ENCODE results near the gene CCS. TPM values are rescaled to one million over a fixed set of nuclear protein-coding genes. Genes with fewer than 3 reads are reported as not detected.
"Not testable (repeated sequence)": the region's sequence is repeated elsewhere in the genome, so short reads cannot be mapped to it uniquely, and the experiment has no call there.

Gene CCS
- total and polyA plus RNA-seq, 2 donors (not counting 1 experiment from before 2014, with no cell fraction given) = 87.8 to 174 TPM

DNA sequence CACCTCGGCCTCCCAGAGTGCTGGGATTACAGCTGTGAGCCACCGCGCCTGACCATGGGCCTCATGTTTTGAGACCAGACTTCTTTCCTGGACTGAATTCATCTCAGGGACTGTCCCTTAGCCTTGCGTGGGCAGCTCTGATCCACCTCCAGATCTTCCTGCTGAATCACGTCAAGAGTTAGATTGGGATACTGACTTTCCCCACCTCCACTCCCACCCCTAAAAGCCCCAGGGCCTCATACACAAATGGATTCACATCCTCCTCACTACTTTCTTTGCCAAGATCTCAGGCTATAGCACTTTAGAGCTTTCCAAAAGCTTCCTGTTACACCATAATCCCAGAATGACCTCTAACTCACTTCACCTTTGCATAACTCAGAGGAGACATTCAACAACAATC, 12.2 kb upstream of the CCS start:
- ATAC-seq (ENCODE audit: low read depth) (no peak), DNase-seq (no peak)
- Histone ChIP-seq H3K27me3 (replicated peaks in 1 of 4; ENCODE audit: control extremely low read depth in 1 of 4, control insufficient read depth in 3 of 4, insufficient read depth in 4 of 4, low read length in 3 of 4) (peaks cover 0 to 4% (median 0%) of the 10 kb centered on the region in 4 experiments), H3K9me3 (ENCODE audit: control extremely low read depth in 1 of 3, control insufficient read depth in 2 of 3, insufficient read depth in 1 of 3, low read length in 2 of 3) (peaks cover 3 to 14% (median 5%) of the 10 kb centered on the region in 3 donors), H3K4me3 (ENCODE audit: control extremely low read depth in 1 of 5, extremely low read depth in 1 of 5, insufficient read depth in 1 of 5, low read depth in 2 of 5, low read length in 4 of 5) (no peak overlapping the region), H3K4me1 (ENCODE audit: control insufficient read depth in 2 of 2, insufficient read depth in 2 of 2, low read length in 2 of 2) (peaks cover 3 to 7% of the 10 kb centered on the region in 2 donors), H3K27ac (ENCODE audit: low read length in 2 of 2) (no peak overlapping the region), H3K79me2 (ENCODE audit: control insufficient read depth, insufficient read depth, low read length) (no peaks in the 10 kb centered on the region), H3K9ac (ENCODE audit: low read length) (no peak overlapping the region), H2AFZ (ENCODE audit: insufficient read depth, low read depth, low read length, poor library complexity, severe bottlenecking) (no peak overlapping the region), H3K4me2 (replicated peaks; ENCODE audit: low read depth, low read length, poor library complexity, severe bottlenecking) (no peak overlapping the region), H3K36me3 (replicated peaks in 1 of 2; ENCODE audit: control extremely low read depth in 1 of 2, control insufficient read depth in 1 of 2, extremely low read depth in 1 of 2, insufficient read depth in 2 of 2, low read length in 1 of 2) (no peaks in the 10 kb centered on the region), H4K20me1 (ENCODE audit: control insufficient read depth, insufficient read depth, low read length, poor library complexity, severe bottlenecking) (no peaks in the 10 kb centered on the region)
- peaks cover 8% of the 10 kb centered on the region for H3K4me1 Mint-ChIP-seq
- intact Hi-C loops (cut with micrococcal nuclease) = no loop called here
- 90% methylated on average over 5 of the region's 5 CpGs for WGBS (ENCODE audit: insufficient coverage)
- ChIA-PET POLR2A (interaction anchor here (0.6 to 1.8 kb wide), 2 partner anchors 31 to 97 kb away, joined by 3 to 10 read pairs; partner anchors contain the start of gene RBM4B), CTCF (interaction anchor here (0.5 to 12.2 kb wide), 17 partner anchors 9 to 253 kb away, joined by 3 to 301 read pairs (median 4); partner anchors contain the start of genes CCDC87, CTSF, RBM4 and RBM4B)
- H3K4me3 Mint-ChIP-seq = no peak overlapping the region
- H3K27ac Mint-ChIP-seq = no peak overlapping the region
- TF ChIP-seq, protein P1, sequence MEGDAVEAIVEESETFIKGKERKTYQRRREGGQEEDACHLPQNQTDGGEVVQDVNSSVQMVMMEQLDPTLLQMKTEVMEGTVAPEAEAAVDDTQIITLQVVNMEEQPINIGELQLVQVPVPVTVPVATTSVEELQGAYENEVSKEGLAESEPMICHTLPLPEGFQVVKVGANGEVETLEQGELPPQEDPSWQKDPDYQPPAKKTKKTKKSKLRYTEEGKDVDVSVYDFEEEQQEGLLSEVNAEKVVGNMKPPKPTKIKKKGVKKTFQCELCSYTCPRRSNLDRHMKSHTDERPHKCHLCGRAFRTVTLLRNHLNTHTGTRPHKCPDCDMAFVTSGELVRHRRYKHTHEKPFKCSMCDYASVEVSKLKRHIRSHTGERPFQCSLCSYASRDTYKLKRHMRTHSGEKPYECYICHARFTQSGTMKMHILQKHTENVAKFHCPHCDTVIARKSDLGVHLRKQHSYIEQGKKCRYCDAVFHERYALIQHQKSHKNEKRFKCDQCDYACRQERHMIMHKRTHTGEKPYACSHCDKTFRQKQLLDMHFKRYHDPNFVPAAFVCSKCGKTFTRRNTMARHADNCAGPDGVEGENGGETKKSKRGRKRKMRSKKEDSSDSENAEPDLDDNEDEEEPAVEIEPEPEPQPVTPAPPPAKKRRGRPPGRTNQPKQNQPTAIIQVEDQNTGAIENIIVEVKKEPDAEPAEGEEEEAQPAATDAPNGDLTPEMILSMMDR (IDR thresholded peaks at IDR 0.05) = no peak
- no peak for TF ChIP-seq EZH2 (IDR thresholded peaks at IDR 0.05; ENCODE audit: borderline replicate concordance, insufficient read depth, low read depth, low read length, poor library complexity, severe bottlenecking)
- peaks cover 9% of the 10 kb centered on the region for H3K27me3 Mint-ChIP-seq
- H3K9me3 Mint-ChIP-seq (ENCODE audit: insufficient read depth) = peaks cover 3% of the 10 kb centered on the region

DNA sequence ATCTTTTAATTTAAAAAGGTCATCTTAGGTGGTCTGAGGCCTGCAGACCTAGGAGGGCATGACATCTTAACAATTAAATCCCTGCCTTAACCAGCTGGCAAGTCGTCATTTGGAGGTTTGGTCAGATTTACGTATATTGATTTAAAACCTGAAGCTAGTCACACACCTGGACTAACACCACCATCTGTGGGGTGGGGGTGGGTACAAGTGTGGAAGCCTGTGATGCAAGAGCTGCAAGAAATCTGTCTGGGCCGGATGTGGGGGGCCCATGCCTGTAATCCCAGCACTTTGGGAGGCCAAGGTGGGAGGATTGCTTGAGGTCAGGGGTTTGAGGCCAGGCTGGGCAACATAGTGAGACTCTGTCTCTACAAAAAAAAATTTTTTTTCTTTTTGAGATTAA, 11.7 kb upstream of the CCS start:
- H3K9me3 ChIP-seq (ENCODE audit: control extremely low read depth in 1 of 3, control insufficient read depth in 2 of 3, insufficient read depth in 1 of 3, low read length in 2 of 3) = peaks cover 3 to 14% (median 5%) of the 10 kb centered on the region in 3 donors
- H3K4me1 ChIP-seq (ENCODE audit: control insufficient read depth in 2 of 2, insufficient read depth in 2 of 2, low read length in 2 of 2) = peaks cover 3 to 7% of the 10 kb centered on the region in 2 donors
- H3K4me3 ChIP-seq (ENCODE audit: control extremely low read depth in 1 of 5, extremely low read depth in 1 of 5, insufficient read depth in 1 of 5, low read depth in 2 of 5, low read length in 4 of 5) = no peak overlapping the region
- H4K20me1 ChIP-seq (ENCODE audit: control insufficient read depth, insufficient read depth, low read length, poor library complexity, severe bottlenecking) = no peaks in the 10 kb centered on the region
- no peaks in the 10 kb centered on the region for H3K36me3 ChIP-seq (replicated peaks in 1 of 2; ENCODE audit: control extremely low read depth in 1 of 2, control insufficient read depth in 1 of 2, extremely low read depth in 1 of 2, insufficient read depth in 2 of 2, low read length in 1 of 2)
- no peak for ATAC-seq (ENCODE audit: low read depth)
- H3K9ac ChIP-seq (ENCODE audit: low read length) = no peak overlapping the region
- DNase-seq = no peak
- H2AFZ ChIP-seq (ENCODE audit: insufficient read depth, low read depth, low read length, poor library complexity, severe bottlenecking) = no peak overlapping the region
- 100% methylated on average over 1 of the region's 3 CpGs for WGBS (ENCODE audit: insufficient coverage)
- H3K4me2 ChIP-seq (replicated peaks; ENCODE audit: low read depth, low read length, poor library complexity, severe bottlenecking) = no peak overlapping the region
- Mint-ChIP-seq H3K4me1 (peaks cover 8% of the 10 kb centered on the region), H3K4me3 (no peak overlapping the region), H3K9me3 (ENCODE audit: insufficient read depth) (peaks cover 3% of the 10 kb centered on the region), H3K27ac (no peak overlapping the region), H3K27me3 (peaks cover 9% of the 10 kb centered on the region)
- intact Hi-C loops (cut with micrococcal nuclease) = no loop called here
- ChIA-PET POLR2A (interaction anchor here (0.6 to 1.8 kb wide), 2 partner anchors 35 to 97 kb away, joined by 3 to 10 read pairs; partner anchors contain the start of genes RBM14 and RBM4B), CTCF (interaction anchor here (0.5 to 12.2 kb wide), 17 partner anchors 9 to 253 kb away, joined by 3 to 301 read pairs (median 4); partner anchors contain the start of genes CCDC87, CTSF, RBM4 and RBM4B)
- H3K27ac ChIP-seq (ENCODE audit: low read length in 2 of 2) = no peak overlapping the region
- no peak for TF ChIP-seq EZH2 (IDR thresholded peaks at IDR 0.05; ENCODE audit: borderline replicate concordance, insufficient read depth, low read depth, low read length, poor library complexity, severe bottlenecking)
- TF ChIP-seq, protein P1 (IDR thresholded peaks at IDR 0.05) = no peak
- peaks cover 0 to 4% (median 0%) of the 10 kb centered on the region in 4 experiments for H3K27me3 ChIP-seq (replicated peaks in 1 of 4; ENCODE audit: control extremely low read depth in 1 of 4, control insufficient read depth in 3 of 4, insufficient read depth in 4 of 4, low read length in 3 of 4)
- H3K79me2 ChIP-seq (ENCODE audit: control insufficient read depth, insufficient read depth, low read length) = no peaks in the 10 kb centered on the region

DNA sequence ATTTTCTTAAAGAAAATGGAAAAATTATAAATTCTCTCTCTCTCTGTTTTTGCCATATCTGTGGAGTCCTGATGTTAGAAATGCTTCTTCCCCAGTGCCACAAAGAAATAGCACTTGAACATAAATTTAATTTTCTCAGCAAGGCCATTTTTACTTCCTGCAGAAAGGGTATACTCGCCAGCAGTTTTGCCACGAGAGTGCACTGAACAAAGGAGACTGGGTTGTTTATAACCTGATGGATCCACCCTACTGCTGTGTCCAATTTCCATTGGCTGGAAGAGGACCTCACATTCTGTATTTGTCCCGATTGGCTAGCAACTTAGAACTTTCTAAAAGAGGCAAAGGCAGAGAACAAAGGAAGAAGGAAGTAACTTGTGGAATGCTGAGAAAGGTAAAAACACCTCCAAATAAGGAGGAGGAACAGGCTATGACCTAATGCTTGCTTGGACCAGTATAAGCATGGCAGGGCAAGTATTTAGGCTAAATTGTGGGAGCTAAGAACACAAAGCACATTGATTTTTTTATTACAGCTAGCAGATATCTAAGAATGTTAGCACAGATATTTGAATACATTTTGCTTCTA, 10.3 kb upstream of the CCS start:
- H3K4me1 Mint-ChIP-seq; H3K36me3 ChIP-seq (replicated peaks in 1 of 2; ENCODE audit: control extremely low read depth in 1 of 2, control insufficient read depth in 1 of 2, extremely low read depth in 1 of 2, insufficient read depth in 2 of 2, low read length in 1 of 2); H3K27me3 Mint-ChIP-seq; H3K27ac ChIP-seq (ENCODE audit: low read length in 2 of 2); H2AFZ ChIP-seq (ENCODE audit: insufficient read depth, low read depth, low read length, poor library complexity, severe bottlenecking); ATAC-seq (ENCODE audit: low read depth); H3K4me1 ChIP-seq (ENCODE audit: control insufficient read depth in 2 of 2, insufficient read depth in 2 of 2, low read length in 2 of 2); H4K20me1 ChIP-seq (ENCODE audit: control insufficient read depth, insufficient read depth, low read length, poor library complexity, severe bottlenecking); intact Hi-C loops (cut with micrococcal nuclease); H3K4me3 Mint-ChIP-seq; H3K4me3 ChIP-seq (ENCODE audit: control extremely low read depth in 1 of 5, extremely low read depth in 1 of 5, insufficient read depth in 1 of 5, low read depth in 2 of 5, low read length in 4 of 5); POLR2A ChIA-PET; H3K27ac Mint-ChIP-seq; H3K27me3 ChIP-seq (replicated peaks in 1 of 4; ENCODE audit: control extremely low read depth in 1 of 4, control insufficient read depth in 3 of 4, insufficient read depth in 4 of 4, low read length in 3 of 4); DNase-seq; H3K79me2 ChIP-seq (ENCODE audit: control insufficient read depth, insufficient read depth, low read length); H3K9me3 Mint-ChIP-seq (ENCODE audit: insufficient read depth); H3K4me2 ChIP-seq (replicated peaks; ENCODE audit: low read depth, low read length, poor library complexity, severe bottlenecking); H3K9ac ChIP-seq (ENCODE audit: low read length): not testable (repeated sequence)
- CTCF ChIA-PET = interaction anchor here (1.1 to 12.2 kb wide), 2 partner anchors 9 to 97 kb away, joined by 3 to 301 read pairs; partner anchors contain the start of gene RBM4B
- H3K9me3 ChIP-seq (ENCODE audit: control extremely low read depth in 1 of 3, control insufficient read depth in 2 of 3, insufficient read depth in 1 of 3, low read length in 2 of 3) = peaks cover 3 to 14% (median 5%) of the 10 kb centered on the region in 3 donors
- WGBS (ENCODE audit: insufficient coverage) = 77% methylated on average over 2 of the region's 3 CpGs

All from B cell (primary cell).